ENCODE data around the gene PRPS1L1. TPM values are rescaled to one million over a fixed set of nuclear protein-coding genes. Genes with fewer than 3 reads are reported as not detected.

The PRPS1L1 gene
- total RNA-seq, 6 experiments from 2014 or later, result not detected

- Histone ChIP-seq H3K4me3 (no peak overlapping the region), H3K27ac (no peak overlapping the region), H3K36me3 (no peaks in the 10 kb centered on the region), H3K4me1 (peaks cover 0 to 6% (median 0%) of the 10 kb centered on the region in 4 donors), H3K9me3 (no peaks in the 10 kb centered on the region), H3K27me3 (no peaks in the 10 kb centered on the region)
- TF ChIP-seq CTCF (IDR thresholded peaks at IDR 0.05) (no peak), POLR2A (IDR thresholded peaks at IDR 0.05) (no peak)
- peak; percentile 60 to 83 (median 77) for ATAC-seq
- intact Hi-C loops (cut with DNase I), result no loop called here
- 18% methylated on average over 1 of the region's 1 CpG for WGBS (ENCODE audit: insufficient coverage, low coverage, low lambda C conversion rate, missing lambda C conversion rate)
- DNase-seq, result no peak
Measured at GRCh38 chr7:18019555-18019954, 8.1 kb downstream of the PRPS1L1 start.

GRCh38 chr7:18018296-18019215 lies 9.1 kb downstream of the PRPS1L1 start:
- no peak overlapping the region for H3K27ac ChIP-seq
- WGBS (ENCODE audit: insufficient coverage, low coverage, low lambda C conversion rate, missing lambda C conversion rate), result 33% methylated on average over 5 of the region's 5 CpGs
- no peaks in the 10 kb centered on the region for H3K36me3 ChIP-seq
- H3K27me3 ChIP-seq, result no peaks in the 10 kb centered on the region
- peaks cover 0 to 6% (median 0%) of the 10 kb centered on the region in 4 donors for H3K4me1 ChIP-seq
- intact Hi-C loops (cut with DNase I), result no loop called here
- TF ChIP-seq CTCF (IDR thresholded peaks at IDR 0.05) (no peak), POLR2A (IDR thresholded peaks at IDR 0.05) (no peak)
- ATAC-seq (no peak), DNase-seq (no peak)
- no peak overlapping the region for H3K4me3 ChIP-seq
- H3K9me3 ChIP-seq, result no peaks in the 10 kb centered on the region

- Histone ChIP-seq H3K9me3 (no peaks in the 10 kb centered on the region), H3K4me1 (peaks cover 0 to 6% (median 0%) of the 10 kb centered on the region in 4 donors), H3K27ac (no peak overlapping the region), H3K36me3 (no peaks in the 10 kb centered on the region), H3K27me3 (no peaks in the 10 kb centered on the region), H3K4me3 (no peak overlapping the region)
- ATAC-seq, result no peak
- WGBS (ENCODE audit: insufficient coverage, low coverage, low lambda C conversion rate, missing lambda C conversion rate), result 63% methylated on average over 9 of the region's 9 CpGs
- DNase-seq, result no peak
- TF ChIP-seq CTCF (IDR thresholded peaks at IDR 0.05) (no peak), POLR2A (IDR thresholded peaks at IDR 0.05) (no peak)
- intact Hi-C loops (cut with DNase I), result no loop called here
Measured at GRCh38 chr7:18016547-18017444, 10.8 kb downstream of the PRPS1L1 start.

- no peak for DNase-seq
- intact Hi-C loops (cut with DNase I), result no loop called here
- H3K9me3 ChIP-seq, result no peaks in the 10 kb centered on the region
- H3K4me1 ChIP-seq, result peaks cover 0 to under 1% (median 0%) of the 10 kb centered on the region in 4 donors
- H3K27me3 ChIP-seq, result no peaks in the 10 kb centered on the region
- ATAC-seq, result no peak
- no peaks in the 10 kb centered on the region for H3K36me3 ChIP-seq
- H3K27ac ChIP-seq, result no peak overlapping the region
- TF ChIP-seq CTCF (IDR thresholded peaks at IDR 0.05), result no peak
- TF ChIP-seq POLR2A (IDR thresholded peaks at IDR 0.05), result no peak
- no peak overlapping the region for H3K4me3 ChIP-seq
Measured at GRCh38 chr7:18013936-18014335, 13.7 kb downstream of the PRPS1L1 start.
